GM18873 (cell line): Measurements from ENCODE around the gene SLC9A8.

ENCODE experiments used
- ATAC-seq: cut with Tn5 transposase; IDR thresholded peaks from one replicate; pipeline ENCODE4 v1.9.1; 2021; ENCODE audit warnings: mild to moderate bottlenecking, moderate library complexity, moderate number of reproducible peaks; ENCODE audit not compliant: unreplicated experiment, low FRiP score

The SLC9A8 gene

GRCh38 chr20:49909499-49910339 lies 97.1 kb downstream of the SLC9A8 start:
- ATAC-seq = no peak

- no peak for ATAC-seq
Measured at GRCh38 chr20:49910340-49910706, 97.7 kb downstream of the SLC9A8 start.

GRCh38 chr20:49913399-49914047 lies 100.9 kb downstream of the SLC9A8 start:
- ATAC-seq = no peak

GRCh38 chr20:49914310-49915117 lies 101.9 kb downstream of the SLC9A8 start:
- peak; percentile 1 for ATAC-seq

GRCh38 chr20:49915118-49915379 lies 102.4 kb downstream of the SLC9A8 start:
- no peak for ATAC-seq

- peak; percentile 66 for ATAC-seq
Measured at GRCh38 chr20:49915380-49916145, 102.9 kb downstream of the SLC9A8 start, which contains the start of gene SPATA2. Gene SPATA2, minus strand, starts transcription at chr20:49915529. Its CDS starts 7,039 bp downstream, at chr20:49908490.

- ATAC-seq = no peak
Measured at GRCh38 chr20:49916146-49917002, 103.7 kb downstream of the SLC9A8 start.

GRCh38 chr20:49918446-49918845 lies 105.8 kb downstream of the SLC9A8 start:
- no peak for ATAC-seq

GRCh38 chr20:49919009-49919408 lies 106.4 kb downstream of the SLC9A8 start:
- ATAC-seq = no peak

- no peak for ATAC-seq
Measured at GRCh38 chr20:49919461-49919860, 106.8 kb downstream of the SLC9A8 start.

GRCh38 chr20:49924247-49924646 lies 111.6 kb downstream of the SLC9A8 start:
- ATAC-seq = no peak

GRCh38 chr20:49925901-49926454 lies 113.3 kb downstream of the SLC9A8 start:
- ATAC-seq = no peak

- ATAC-seq = no peak
Measured at GRCh38 chr20:49928411-49929141, 115.9 kb downstream of the SLC9A8 start.

GRCh38 chr20:49929142-49929494 lies 116.5 kb downstream of the SLC9A8 start:
- ATAC-seq = no peak

GRCh38 chr20:49935746-49936152 lies 123.1 kb downstream of the SLC9A8 start:
- ATAC-seq = no peak

GRCh38 chr20:49936153-49937026 lies 123.8 kb downstream of the SLC9A8 start, which contains the start of gene RNF114:
Gene RNF114, plus strand, starts transcription at chr20:49936397. Its CDS starts 16 bp downstream, at chr20:49936413.
- ATAC-seq = peak; percentile 39

GRCh38 chr20:49937027-49937929 lies 124.7 kb downstream of the SLC9A8 start:
- no peak for ATAC-seq
